A673 (cell line): ENCODE measurements around the gene RAC2. TPM values are rescaled to one million over a fixed set of nuclear protein-coding genes. Genes with fewer than 3 reads are reported as not detected.

Experiments
- BruUV-seq: library from RNA; stranded (reverse); fragments of 400-500 nt; replicated peaks from 2 replicates; lab custom pipeline; 2021; lab: Mats Ljungman, UMichigan
- CTCF ChIA-PET: fragments of 300-600 bp; sonication (Branson Sonifier 250); formaldehyde crosslinking; loops from one replicate; lab custom pipeline; 2022; ENCODE audit warnings: antibody characterized with exemption; lab: Charles Lee
- POLR2A ChIA-PET: fragments of 300-600 bp; sonication (Branson Sonifier 250); formaldehyde crosslinking; loops from one replicate; lab custom pipeline; 2022; ENCODE audit warnings: antibody characterized with exemption; ENCODE audit not compliant: low non-redundant PET; lab: Charles Lee
- DNase-seq: peaks from one replicate; pipeline ENCODE4 v3.0.0-alpha.2; 2015; ENCODE audit warnings: low spot score
- H3K27ac ChIP-seq: fragments of 200-600 bp; sonication (generic); 2 replicates; pipeline ENCODE4 v1.5.1; 2016; ENCODE audit warnings: mixed run types, low read depth, mild to moderate bottlenecking, mixed read lengths, antibody characterized with exemption, low read length; ENCODE audit not compliant: poor library complexity, severe bottlenecking
- H3K27me3 ChIP-seq: fragments of 200-600 bp; sonication (generic); replicated peaks from 2 replicates; pipeline ENCODE4 v1.6.1; 2017; ENCODE audit warnings: mixed run types, low read depth, mild to moderate bottlenecking, mixed read lengths, antibody characterized with exemption, low read length; ENCODE audit not compliant: insufficient read depth, poor library complexity
- H3K36me3 ChIP-seq: fragments of 200-600 bp; sonication (generic); 2 replicates; pipeline ENCODE4 v1.6.1; 2016; ENCODE audit warnings: mixed run types, mild to moderate bottlenecking, mixed read lengths, antibody characterized with exemption, low read length; ENCODE audit not compliant: insufficient read depth, poor library complexity, severe bottlenecking
- H3K4me1 ChIP-seq: fragments of 200-600 bp; sonication (generic); 2 replicates; pipeline ENCODE4 v1.6.1; 2017; ENCODE audit warnings: mixed run types, mild to moderate bottlenecking, mixed read lengths, antibody characterized with exemption, low read length; ENCODE audit not compliant: insufficient read depth, poor library complexity, severe bottlenecking
- H3K4me3 ChIP-seq: fragments of 200-600 bp; sonication (generic); 2 replicates; pipeline ENCODE4 v1.5.1; 2016; ENCODE audit warnings: low read depth, mixed run types, mild to moderate bottlenecking, mixed read lengths, low read length; ENCODE audit not compliant: poor library complexity, severe bottlenecking
- H3K9me3 ChIP-seq: fragments of 200-600 bp; sonication (generic); 2 replicates; pipeline ENCODE4 v1.6.1; 2016; ENCODE audit warnings: mixed run types, low read depth, mild to moderate bottlenecking, mixed read lengths, antibody characterized with exemption, low read length; ENCODE audit not compliant: poor library complexity, severe bottlenecking
- CTCF ChIP-seq: fragments of 300-800, 200-600 bp; sonication (generic); conservative IDR thresholded peaks from 2 replicates; pipeline ENCODE4 v1.5.1; 2017; ENCODE audit warnings: low read depth, mild to moderate bottlenecking, antibody characterized with exemption, low read length, moderate library complexity, mixed read lengths
- EZH2 ChIP-seq: fragments of 200-600 bp; sonication (generic); IDR thresholded peaks from 2 replicates; pipeline ENCODE4 v1.6.1; 2017; ENCODE audit warnings: borderline replicate concordance, low read depth, mild to moderate bottlenecking, mixed read lengths, antibody characterized with exemption, low read length; ENCODE audit not compliant: poor library complexity, severe bottlenecking
- intact Hi-C: fragments of 100-400 bp; cut with micrococcal nuclease; formaldehyde crosslinking; loops from one replicate; pipeline ENCODE4 v1.10.0; 2022; ENCODE audit not compliant: unreplicated experiment
- total RNA-seq: library from RNA; stranded (reverse); gene quantifications from 2 replicates; pipeline ENCODE4 v1.2.3, GENCODE V29; 2021

Gene RAC2
- total RNA-seq, 1 experiment from 2014 or later, result 4.0 TPM

DNA sequence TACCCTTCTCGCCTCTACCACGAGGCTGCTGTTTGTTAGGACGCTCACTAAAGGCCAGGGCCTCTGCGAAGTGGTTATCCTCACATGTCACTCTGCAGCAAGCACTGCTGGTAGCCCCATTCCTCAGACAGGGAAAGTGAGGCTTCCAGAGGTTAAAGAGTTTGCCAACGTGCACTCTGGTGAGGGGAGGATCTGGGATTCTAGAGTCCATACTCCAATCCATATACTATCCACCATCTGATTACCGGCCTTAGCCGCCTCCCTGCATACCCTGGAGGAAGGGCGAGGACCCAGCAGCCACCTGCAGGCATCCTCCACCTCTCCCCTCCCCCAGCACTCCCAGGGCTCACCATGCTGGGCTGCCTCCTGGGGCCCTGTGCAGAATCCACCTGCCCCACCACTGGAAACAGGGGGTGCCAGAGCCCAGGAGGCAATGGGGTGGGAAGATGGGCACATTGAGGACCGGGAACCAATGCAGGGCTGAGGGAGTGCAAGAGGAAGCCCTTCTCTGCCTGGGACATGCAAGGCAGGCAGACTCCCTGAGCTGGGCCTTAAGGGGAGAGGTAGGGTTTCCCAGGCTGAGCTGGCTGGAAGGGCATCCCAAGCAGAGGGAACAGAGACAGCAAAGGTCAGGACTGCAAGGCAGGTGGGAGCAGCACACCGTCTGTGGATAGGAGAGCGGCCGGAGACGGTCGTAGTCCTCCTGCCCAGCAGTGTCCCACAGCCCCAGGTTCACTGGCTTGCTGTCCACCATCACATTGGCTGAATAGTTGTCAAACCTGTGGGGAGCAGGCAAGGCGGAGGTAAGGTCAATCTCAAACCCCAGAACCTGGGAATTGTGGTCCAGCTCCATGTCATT lies 11.7 kb downstream of the RAC2 start:
- no TSS peak for BruUV-seq
- POLR2A ChIA-PET, result no interaction called here
- TF ChIP-seq CTCF (no peak), EZH2 (no peak)

DNA sequence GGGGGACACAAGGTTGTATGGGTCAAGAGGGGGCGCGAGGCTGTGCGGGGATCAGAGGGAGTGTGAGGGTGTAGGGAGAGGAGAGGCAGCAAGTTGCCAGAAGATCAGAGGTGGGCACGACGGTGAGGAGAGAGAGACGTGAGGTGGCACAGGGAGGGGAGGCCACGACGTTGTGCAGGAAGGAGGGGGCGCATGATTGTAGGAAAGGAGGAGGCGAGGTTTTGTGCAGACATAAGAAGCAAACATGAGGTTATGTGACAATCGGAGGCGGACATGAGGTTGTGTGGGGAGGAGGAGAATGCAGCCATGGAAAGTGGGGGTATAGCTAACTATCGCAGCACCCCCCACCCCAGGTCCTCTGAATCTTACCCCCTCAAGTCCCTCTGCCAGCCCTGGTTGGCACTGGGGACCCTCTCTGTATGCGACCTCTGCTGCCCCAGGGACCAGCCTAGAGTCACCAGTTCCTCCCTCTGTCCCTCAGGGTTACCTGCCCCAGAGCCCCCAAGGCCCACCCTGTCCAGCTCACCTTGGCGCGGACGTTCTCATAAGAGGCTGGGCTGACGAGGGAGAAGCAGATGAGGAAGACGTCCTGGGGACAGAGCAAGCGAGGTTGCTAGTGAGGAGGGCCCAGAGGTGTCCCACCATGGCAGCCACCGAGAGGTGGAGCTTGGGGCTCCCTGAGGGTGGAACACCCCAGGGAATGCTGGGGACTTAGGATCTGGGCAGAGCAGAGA lies 12.5 kb downstream of the RAC2 start:
- TF ChIP-seq EZH2, result no peak
- TF ChIP-seq CTCF, result no peak
- ChIA-PET POLR2A (no interaction called here), CTCF (interaction anchor here (0.5 kb wide), 1 partner anchor 31 kb away, joined by 12 read pairs; no protein-coding TSS in a partner anchor)
- Histone ChIP-seq H3K4me3 (no peak overlapping the region), H3K36me3 (no peaks in the 10 kb centered on the region), H3K27me3 (no peaks in the 10 kb centered on the region), H3K9me3 (no peaks in the 10 kb centered on the region), H3K4me1 (peaks cover 15% of the 10 kb centered on the region), H3K27ac (no peak overlapping the region)
- BruUV-seq, result no TSS peak
- no peak for DNase-seq
- intact Hi-C loops, result no loop called here

More for the DNA sequence above, 11.7 kb downstream of the RAC2 start:
- CTCF ChIA-PET, result interaction anchor here (0.5 kb wide), 1 partner anchor 31 kb away, joined by 12 read pairs; no protein-coding TSS in a partner anchor
- DNase-seq, result no peak
- H3K4me3 ChIP-seq, result no peak overlapping the region
- intact Hi-C loops, result no loop called here
- no peak overlapping the region for H3K27ac ChIP-seq
- H3K36me3 ChIP-seq, result no peaks in the 10 kb centered on the region
- no peaks in the 10 kb centered on the region for H3K27me3 ChIP-seq
- no peaks in the 10 kb centered on the region for H3K9me3 ChIP-seq
- peaks cover 15% of the 10 kb centered on the region for H3K4me1 ChIP-seq

DNA sequence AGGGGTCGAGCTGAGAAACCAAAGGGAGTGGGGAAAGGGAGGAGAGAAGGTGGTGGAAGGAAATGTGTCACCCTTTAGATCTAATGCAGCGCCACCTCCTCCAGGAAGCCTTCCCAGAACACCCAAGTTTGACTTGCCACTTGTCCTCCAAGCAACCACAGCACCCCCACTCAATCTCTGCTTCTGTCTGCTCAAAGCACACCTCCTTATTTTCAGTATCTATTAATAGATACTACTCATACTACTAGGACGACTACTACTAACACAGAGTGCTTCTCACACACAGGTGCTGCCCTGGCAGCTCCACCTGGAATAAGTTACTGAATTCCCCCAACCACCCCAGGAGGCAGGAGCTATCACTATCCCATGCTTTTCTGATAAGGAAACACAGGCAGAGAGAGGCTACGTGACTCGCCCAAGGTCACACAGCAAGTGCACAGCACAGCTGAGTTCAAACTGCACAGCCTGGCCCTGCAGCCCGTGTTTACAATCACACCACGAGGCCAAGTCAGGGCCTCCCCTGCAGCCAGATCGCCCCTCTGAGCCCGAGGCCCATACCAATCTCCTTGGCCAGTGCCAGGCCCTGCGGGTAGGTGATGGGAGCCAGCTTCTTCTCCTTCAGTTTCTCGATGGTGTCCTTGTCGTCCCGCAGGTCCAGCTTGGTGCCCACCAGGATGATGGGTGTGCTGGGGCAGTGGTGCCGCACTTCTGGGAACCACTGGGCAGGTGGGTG lies 13.2 kb downstream of the RAC2 start:
- POLR2A ChIA-PET, result no interaction called here
- CTCF ChIA-PET, result no interaction called here

More for the DNA sequence above, 13.2 kb downstream of the RAC2 start:
- no peak for DNase-seq
- Histone ChIP-seq H3K4me3 (no peak overlapping the region), H3K27ac (no peak overlapping the region), H3K4me1 (peaks cover 15% of the 10 kb centered on the region), H3K9me3 (no peaks in the 10 kb centered on the region), H3K36me3 (no peaks in the 10 kb centered on the region), H3K27me3 (no peaks in the 10 kb centered on the region)
- no TSS peak for BruUV-seq
- no peak for TF ChIP-seq EZH2
- TF ChIP-seq CTCF, result no peak
- intact Hi-C loops, result no loop called here
